K562 (cell line): ENCODE results near the gene UBE2D3. TPM values are rescaled to one million over a fixed set of nuclear protein-coding genes. Genes with fewer than 3 reads are reported as not detected.

Source experiments
- CHD4 ChIP-seq: fragments of 200-600 bp; sonication (generic); IDR thresholded peaks from 3 replicates; pipeline ENCODE4 v1.6.1; 2012; ENCODE audit warnings: low read depth, mild to moderate bottlenecking, mixed read lengths, low read length, inconsistent platforms; ENCODE audit not compliant: insufficient read depth, insufficient replicate concordance, poor library complexity, severe bottlenecking
- EGR1 ChIP-seq: fragments of 450-650 bp; conservative IDR thresholded peaks from 2 replicates; pipeline ENCODE4 v1.6.1; 2017; ENCODE audit warnings: mild to moderate bottlenecking
- GTF2F1 ChIP-seq: IDR thresholded peaks from 2 replicates; pipeline ENCODE4 v1.6.1; 2011; ENCODE audit warnings: low read depth, low read length, improper control_type of control experiment
- HBP1 ChIP-seq: fragments of 450-650 bp; formaldehyde crosslinking; IDR thresholded peaks from 2 replicates; pipeline ENCODE4 v1.4.0; 2022; ENCODE audit warnings: missing genetic modification characterization
- MCM5 ChIP-seq: fragments of 450-650 bp; IDR thresholded peaks from 2 replicates; pipeline ENCODE4 v1.6.1; 2016; ENCODE audit warnings: low read depth
- OTX1 ChIP-seq: fragments of 450-650 bp; formaldehyde crosslinking; IDR thresholded peaks from 2 replicates; pipeline ENCODE4 v1.4.0; 2022; ENCODE audit warnings: mild to moderate bottlenecking
- SIN3A ChIP-seq, 2 experiments: fragments of 150-350 bp in 1 of 2; IDR thresholded peaks; 2 replicates each; pipeline ENCODE4 v1.6.1; 2011 to 2016; ENCODE audit warnings: borderline replicate concordance in 2 of 2, low read depth in 2 of 2, low read length in 2 of 2, mild to moderate bottlenecking in 2 of 2, moderate library complexity in 2 of 2; ENCODE audit not compliant: control insufficient read depth in 1 of 2
- SMARCA4 ChIP-seq: fragments of 450-650 bp; IDR thresholded peaks from 2 replicates; pipeline ENCODE4 v1.6.1; 2016
- TBP ChIP-seq: optimal IDR thresholded peaks from 2 replicates; pipeline ENCODE3; 2011; ENCODE audit warnings: low read depth, low read length, improper control_type of control experiment
- TGIF2 ChIP-seq: sonication (generic); formaldehyde crosslinking; IDR thresholded peaks from 2 replicates; pipeline ENCODE4 v1.8.1; 2022; ENCODE audit warnings: mild to moderate bottlenecking, missing genetic modification reagents, moderate library complexity
- ZBTB17 ChIP-seq: fragments of 450-650 bp; formaldehyde crosslinking; IDR thresholded peaks from 2 replicates; pipeline ENCODE4 v1.4.0; 2020; ENCODE audit warnings: mild to moderate bottlenecking
- ZFP30 ChIP-seq: fragments of 250-450 bp; sonication (Bioruptor Pico); IDR thresholded peaks from 2 replicates; pipeline ENCODE4 v1.8.0; 2022; ENCODE audit warnings: moderate library complexity, mild to moderate bottlenecking, inconsistent platforms, borderline replicate concordance
- polyA plus RNA-seq, 8 experiments: library from polyadenylated mRNA; depleted of rRNA in 4 of 8; stranded (reverse) in 5 of 8; unstranded in 3 of 8; fragments of >200 nt; fragmentation: Nextera tagmentation in 2 of 8; fragmentation: Illumina TruSeq in 1 of 8; extraction: Ambion mirVana in 2 of 8; extraction: Trizol in 1 of 8; gene quantifications; 2 replicates each; pipeline versions ENCODE4 v1.2.1 to v1.2.3, GENCODE V29; 2011 to 2014; ENCODE audit warnings: inconsistent platforms in 1 of 8, missing spikeins in 1 of 8
- total RNA-seq, 7 experiments: library from RNA; depleted of rRNA in 6 of 7; stranded (reverse); fragments of >200 nt in 6 of 7; fragmentation: Illumina TruSeq in 2 of 7; extraction: Trizol in 2 of 7; gene quantifications; 2 replicates each; pipeline versions ENCODE4 v1.2.1 to v1.2.3, GENCODE V29; 2011 to 2021; ENCODE audit warnings: low replicate concordance in 1 of 7
- TF ChIP-seq, protein P1 (sequence below): fragments of 250-450 bp; sonication (Bioruptor Pico); IDR thresholded peaks from 2 replicates; pipeline ENCODE4 v1.5.0; 2020; ENCODE audit warnings: mild to moderate bottlenecking
- TF ChIP-seq, protein P2 (sequence below): sonication (generic); formaldehyde crosslinking; IDR thresholded peaks from 2 replicates; pipeline ENCODE4 v1.8.0; 2023; ENCODE audit warnings: missing genetic modification reagents, mild to moderate bottlenecking, borderline replicate concordance
- TF ChIP-seq, protein P3 (sequence below): fragments of 450-650 bp; formaldehyde crosslinking; conservative IDR thresholded peaks from 2 replicates; pipeline ENCODE4 v1.4.0; 2022; ENCODE audit warnings: mild to moderate bottlenecking, missing genetic modification characterization

The UBE2D3 gene
- total and polyA plus RNA-seq, 9 of the 15 experiments (the other 6 are each of a cell fraction or from before 2014, with no cell fraction given), result 191 to 618 (median 292) TPM

- no peak for TF ChIP-seq CHD4
- no peak for TF ChIP-seq MCM5
- TF ChIP-seq TBP, result no peak
- TF ChIP-seq SIN3A (IDR thresholded peaks at IDR 0.05; ENCODE audit: borderline replicate concordance in 2 of 2, control insufficient read depth in 1 of 2, low read depth in 2 of 2, low read length in 2 of 2), result peak in 1 of 2 experiments; percentile 16; a peak in 1 of 4 replicates
- TF ChIP-seq ZBTB17 (CRISPR knock-in tag), result no peak
- TF ChIP-seq EGR1, result peak; percentile 66
- TF ChIP-seq, protein P1, sequence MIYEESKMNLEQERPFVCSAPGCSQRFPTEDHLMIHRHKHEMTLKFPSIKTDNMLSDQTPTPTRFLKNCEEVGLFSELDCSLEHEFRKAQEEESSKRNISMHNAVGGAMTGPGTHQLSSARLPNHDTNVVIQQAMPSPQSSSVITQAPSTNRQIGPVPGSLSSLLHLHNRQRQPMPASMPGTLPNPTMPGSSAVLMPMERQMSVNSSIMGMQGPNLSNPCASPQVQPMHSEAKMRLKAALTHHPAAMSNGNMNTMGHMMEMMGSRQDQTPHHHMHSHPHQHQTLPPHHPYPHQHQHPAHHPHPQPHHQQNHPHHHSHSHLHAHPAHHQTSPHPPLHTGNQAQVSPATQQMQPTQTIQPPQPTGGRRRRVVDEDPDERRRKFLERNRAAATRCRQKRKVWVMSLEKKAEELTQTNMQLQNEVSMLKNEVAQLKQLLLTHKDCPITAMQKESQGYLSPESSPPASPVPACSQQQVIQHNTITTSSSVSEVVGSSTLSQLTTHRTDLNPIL (CRISPR knock-in tag), result no peak
- TF ChIP-seq OTX1 (CRISPR knock-in tag), result no peak
- TF ChIP-seq GTF2F1, result no peak
- TF ChIP-seq, protein P2, sequence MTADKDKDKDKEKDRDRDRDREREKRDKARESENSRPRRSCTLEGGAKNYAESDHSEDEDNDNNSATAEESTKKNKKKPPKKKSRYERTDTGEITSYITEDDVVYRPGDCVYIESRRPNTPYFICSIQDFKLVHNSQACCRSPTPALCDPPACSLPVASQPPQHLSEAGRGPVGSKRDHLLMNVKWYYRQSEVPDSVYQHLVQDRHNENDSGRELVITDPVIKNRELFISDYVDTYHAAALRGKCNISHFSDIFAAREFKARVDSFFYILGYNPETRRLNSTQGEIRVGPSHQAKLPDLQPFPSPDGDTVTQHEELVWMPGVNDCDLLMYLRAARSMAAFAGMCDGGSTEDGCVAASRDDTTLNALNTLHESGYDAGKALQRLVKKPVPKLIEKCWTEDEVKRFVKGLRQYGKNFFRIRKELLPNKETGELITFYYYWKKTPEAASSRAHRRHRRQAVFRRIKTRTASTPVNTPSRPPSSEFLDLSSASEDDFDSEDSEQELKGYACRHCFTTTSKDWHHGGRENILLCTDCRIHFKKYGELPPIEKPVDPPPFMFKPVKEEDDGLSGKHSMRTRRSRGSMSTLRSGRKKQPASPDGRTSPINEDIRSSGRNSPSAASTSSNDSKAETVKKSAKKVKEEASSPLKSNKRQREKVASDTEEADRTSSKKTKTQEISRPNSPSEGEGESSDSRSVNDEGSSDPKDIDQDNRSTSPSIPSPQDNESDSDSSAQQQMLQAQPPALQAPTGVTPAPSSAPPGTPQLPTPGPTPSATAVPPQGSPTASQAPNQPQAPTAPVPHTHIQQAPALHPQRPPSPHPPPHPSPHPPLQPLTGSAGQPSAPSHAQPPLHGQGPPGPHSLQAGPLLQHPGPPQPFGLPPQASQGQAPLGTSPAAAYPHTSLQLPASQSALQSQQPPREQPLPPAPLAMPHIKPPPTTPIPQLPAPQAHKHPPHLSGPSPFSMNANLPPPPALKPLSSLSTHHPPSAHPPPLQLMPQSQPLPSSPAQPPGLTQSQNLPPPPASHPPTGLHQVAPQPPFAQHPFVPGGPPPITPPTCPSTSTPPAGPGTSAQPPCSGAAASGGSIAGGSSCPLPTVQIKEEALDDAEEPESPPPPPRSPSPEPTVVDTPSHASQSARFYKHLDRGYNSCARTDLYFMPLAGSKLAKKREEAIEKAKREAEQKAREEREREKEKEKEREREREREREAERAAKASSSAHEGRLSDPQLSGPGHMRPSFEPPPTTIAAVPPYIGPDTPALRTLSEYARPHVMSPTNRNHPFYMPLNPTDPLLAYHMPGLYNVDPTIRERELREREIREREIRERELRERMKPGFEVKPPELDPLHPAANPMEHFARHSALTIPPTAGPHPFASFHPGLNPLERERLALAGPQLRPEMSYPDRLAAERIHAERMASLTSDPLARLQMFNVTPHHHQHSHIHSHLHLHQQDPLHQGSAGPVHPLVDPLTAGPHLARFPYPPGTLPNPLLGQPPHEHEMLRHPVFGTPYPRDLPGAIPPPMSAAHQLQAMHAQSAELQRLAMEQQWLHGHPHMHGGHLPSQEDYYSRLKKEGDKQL (CRISPR knock-in tag), result 0 out of 2 replicates have a peak, but pooled peaks have one; percentile 58
- no peak for TF ChIP-seq TGIF2
- 0 out of 2 replicates have a peak, but pooled peaks have one; percentile 10 for TF ChIP-seq HBP1 (CRISPR knock-in tag)
- TF ChIP-seq, protein P3, sequence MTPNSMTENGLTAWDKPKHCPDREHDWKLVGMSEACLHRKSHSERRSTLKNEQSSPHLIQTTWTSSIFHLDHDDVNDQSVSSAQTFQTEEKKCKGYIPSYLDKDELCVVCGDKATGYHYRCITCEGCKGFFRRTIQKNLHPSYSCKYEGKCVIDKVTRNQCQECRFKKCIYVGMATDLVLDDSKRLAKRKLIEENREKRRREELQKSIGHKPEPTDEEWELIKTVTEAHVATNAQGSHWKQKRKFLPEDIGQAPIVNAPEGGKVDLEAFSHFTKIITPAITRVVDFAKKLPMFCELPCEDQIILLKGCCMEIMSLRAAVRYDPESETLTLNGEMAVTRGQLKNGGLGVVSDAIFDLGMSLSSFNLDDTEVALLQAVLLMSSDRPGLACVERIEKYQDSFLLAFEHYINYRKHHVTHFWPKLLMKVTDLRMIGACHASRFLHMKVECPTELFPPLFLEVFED (CRISPR knock-in tag), result 0 out of 2 replicates have a peak, but pooled peaks have one; percentile 18
- TF ChIP-seq SMARCA4, result no peak
- no peak for TF ChIP-seq ZFP30
Observed at GRCh38 chr4:102826105-102826889, 1.1 kb downstream of the UBE2D3 start (continued).
